PC-9 (cell line): ENCODE data around the gene MACROD2. TPM values are rescaled to one million over a fixed set of nuclear protein-coding genes. Genes with fewer than 3 reads are reported as not detected.

Experiments used
- BruUV-seq: library from RNA; stranded (reverse); fragments of 400-500 nt; replicated peaks from 2 replicates; lab custom pipeline; 2021; lab: Mats Ljungman, UMichigan
- CTCF ChIA-PET: fragments of 300-600 bp; sonication (Branson Sonifier 250); formaldehyde crosslinking; loops from one replicate; lab custom pipeline; 2022; ENCODE audit warnings: antibody characterized with exemption; lab: Charles Lee
- POLR2A ChIA-PET: fragments of 300-600 bp; sonication (Branson Sonifier 250); formaldehyde crosslinking; loops from one replicate; lab custom pipeline; 2022; ENCODE audit warnings: antibody characterized with exemption; ENCODE audit not compliant: unreplicated experiment; lab: Charles Lee
- DNase-seq, 2 experiments: peaks; one replicate each; pipeline versions ENCODE4 v3.0.0 to v3.0.0-alpha.2; 2015 to 2022; ENCODE audit warnings: mixed read lengths in 1 of 2
- H2AFZ ChIP-seq: fragments of 200-600 bp; sonication (generic); 2 replicates; pipeline ENCODE4 v1.8.1; 2017; ENCODE audit warnings: antibody characterized with exemption
- H3F3A ChIP-seq: fragments of 200-600 bp; sonication (generic); 2 replicates; pipeline ENCODE4 v1.8.1; 2017; ENCODE audit warnings: antibody characterized with exemption, mild to moderate bottlenecking, low read depth; ENCODE audit not compliant: insufficient read depth
- H3K27ac ChIP-seq: fragments of 200-600 bp; sonication (generic); 2 replicates; pipeline ENCODE4 v1.6.1; 2016; ENCODE audit warnings: mixed run types
- H3K27me3 ChIP-seq: fragments of 200-600 bp; sonication (generic); 2 replicates; pipeline ENCODE4 v1.6.1; 2016; ENCODE audit warnings: low read depth, mixed run types; ENCODE audit not compliant: insufficient read depth
- H3K36me3 ChIP-seq: fragments of 200-600 bp; sonication (generic); 2 replicates; pipeline ENCODE4 v1.6.1; 2016; ENCODE audit warnings: low read depth, mixed run types
- H3K4me1 ChIP-seq: fragments of 200-600 bp; sonication (generic); replicated peaks from 2 replicates; pipeline ENCODE4 v1.6.1; 2016; ENCODE audit warnings: mixed run types; ENCODE audit not compliant: insufficient read depth
- H3K4me2 ChIP-seq: fragments of 200-600 bp; sonication (generic); 2 replicates; pipeline ENCODE4 v1.6.1; 2017; ENCODE audit warnings: mixed run types
- H3K4me3 ChIP-seq: fragments of 200-600 bp; sonication (generic); 2 replicates; pipeline ENCODE4 v1.6.1; 2016; ENCODE audit warnings: mixed run types
- H3K79me2 ChIP-seq: fragments of 200-600 bp; sonication (generic); 2 replicates; pipeline ENCODE4 v1.6.1; 2017; ENCODE audit warnings: low read depth, mixed run types
- H3K9me2 ChIP-seq: fragments of 200-600 bp; sonication (generic); 2 replicates; pipeline ENCODE4 v1.8.1; 2017; ENCODE audit warnings: mild to moderate bottlenecking; ENCODE audit not compliant: insufficient read depth
- H3K9me3 ChIP-seq: fragments of 200-600 bp; sonication (generic); 2 replicates; pipeline ENCODE4 v1.8.1; 2016; ENCODE audit warnings: low read depth; ENCODE audit not compliant: insufficient read depth
- H4K20me1 ChIP-seq: fragments of 200-600 bp; sonication (generic); 2 replicates; pipeline ENCODE4 v1.8.1; 2017; ENCODE audit not compliant: insufficient read depth
- EZH2 ChIP-seq: fragments of 200-600 bp; sonication (generic); IDR thresholded peaks from 2 replicates; pipeline ENCODE4 v1.8.0; 2017; ENCODE audit warnings: antibody characterized with exemption, low read depth
- intact Hi-C: fragments of 100-400 bp; cut with micrococcal nuclease; formaldehyde crosslinking; loops from one replicate; pipeline ENCODE4 v1.10.0; 2022; ENCODE audit not compliant: unreplicated experiment
- total RNA-seq: library from RNA; stranded (reverse); gene quantifications from 2 replicates; pipeline ENCODE4 v1.2.3, GENCODE V29; 2021
- TF ChIP-seq, protein P1 (sequence below): fragments of 200-600 bp; sonication (generic); conservative IDR thresholded peaks from 2 replicates; pipeline ENCODE4 v1.6.1; 2017; ENCODE audit warnings: mixed run types, antibody characterized with exemption, mild to moderate bottlenecking, moderate library complexity

MACROD2 gene
- total RNA-seq, 1 experiment from 2014 or later: 11.4 TPM

DNA sequence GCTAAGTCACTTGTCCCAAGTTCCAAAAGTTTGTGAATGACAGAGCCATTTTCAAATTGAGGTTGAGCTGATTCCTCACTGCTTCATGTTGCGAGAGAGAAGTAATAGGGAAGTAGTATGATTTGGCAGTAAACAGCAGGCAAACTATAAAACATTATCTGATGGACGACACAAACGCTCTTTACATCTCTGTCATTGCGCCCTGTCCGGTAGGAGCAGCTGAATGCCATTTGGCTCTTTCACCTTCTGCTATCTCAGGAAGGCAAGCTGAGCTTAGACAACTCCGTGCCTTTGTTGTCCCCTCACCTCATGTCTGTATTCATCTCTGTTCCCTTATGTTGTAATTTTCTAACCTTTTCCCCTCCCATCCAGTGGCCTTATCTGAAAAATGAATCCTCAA lies 782.8 kb downstream of the MACROD2 start:
- CTCF ChIA-PET: no interaction called here
- intact Hi-C loops: loop anchor here (5.0 to 10.0 kb wide), 2 partner anchors 97 to 209 kb away; no protein-coding TSS in a partner anchor
- no peak overlapping the region for H3K27ac ChIP-seq

DNA sequence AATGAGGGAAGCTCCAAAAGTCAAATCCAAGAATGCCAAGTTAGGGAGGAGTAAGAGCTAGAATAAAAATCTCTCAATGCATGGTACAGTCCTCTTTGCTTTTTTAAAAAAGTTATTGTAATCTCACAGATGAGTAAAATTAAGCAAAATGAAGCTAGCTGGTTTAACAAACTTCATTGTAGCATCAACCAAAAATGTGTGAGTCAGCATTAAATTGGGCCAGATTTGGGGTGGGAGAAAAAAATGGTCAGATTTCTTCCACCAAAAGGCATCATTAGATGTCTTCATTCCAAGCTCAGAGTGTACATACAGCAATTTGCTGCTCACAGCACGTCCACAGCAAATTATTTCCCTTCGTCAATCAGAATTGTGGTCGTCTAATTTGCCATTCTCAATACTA lies 783.6 kb downstream of the MACROD2 start:
- no peak for TF ChIP-seq EZH2
- TF ChIP-seq, protein P1, sequence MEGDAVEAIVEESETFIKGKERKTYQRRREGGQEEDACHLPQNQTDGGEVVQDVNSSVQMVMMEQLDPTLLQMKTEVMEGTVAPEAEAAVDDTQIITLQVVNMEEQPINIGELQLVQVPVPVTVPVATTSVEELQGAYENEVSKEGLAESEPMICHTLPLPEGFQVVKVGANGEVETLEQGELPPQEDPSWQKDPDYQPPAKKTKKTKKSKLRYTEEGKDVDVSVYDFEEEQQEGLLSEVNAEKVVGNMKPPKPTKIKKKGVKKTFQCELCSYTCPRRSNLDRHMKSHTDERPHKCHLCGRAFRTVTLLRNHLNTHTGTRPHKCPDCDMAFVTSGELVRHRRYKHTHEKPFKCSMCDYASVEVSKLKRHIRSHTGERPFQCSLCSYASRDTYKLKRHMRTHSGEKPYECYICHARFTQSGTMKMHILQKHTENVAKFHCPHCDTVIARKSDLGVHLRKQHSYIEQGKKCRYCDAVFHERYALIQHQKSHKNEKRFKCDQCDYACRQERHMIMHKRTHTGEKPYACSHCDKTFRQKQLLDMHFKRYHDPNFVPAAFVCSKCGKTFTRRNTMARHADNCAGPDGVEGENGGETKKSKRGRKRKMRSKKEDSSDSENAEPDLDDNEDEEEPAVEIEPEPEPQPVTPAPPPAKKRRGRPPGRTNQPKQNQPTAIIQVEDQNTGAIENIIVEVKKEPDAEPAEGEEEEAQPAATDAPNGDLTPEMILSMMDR: no peak
- H3K9me2 ChIP-seq: no peaks in the 10 kb centered on the region
- POLR2A ChIA-PET: interaction anchor here (0.5 kb wide), 1 partner anchor 266 kb away, joined by 15 read pairs; no protein-coding TSS in a partner anchor
- no TSS peak for BruUV-seq
- no peak overlapping the region for H3K4me3 ChIP-seq
- H4K20me1 ChIP-seq: no peaks in the 10 kb centered on the region
- intact Hi-C loops: loop anchor here (5.0 to 10.0 kb wide), 2 partner anchors 96 to 208 kb away; no protein-coding TSS in a partner anchor
- H3K4me1 ChIP-seq: no peaks in the 10 kb centered on the region
- no peak overlapping the region for H3K27ac ChIP-seq
- H3F3A ChIP-seq: no peaks in the 10 kb centered on the region
- H3K9me3 ChIP-seq: no peaks in the 10 kb centered on the region
- no peaks in the 10 kb centered on the region for H3K36me3 ChIP-seq
- H3K27me3 ChIP-seq: no peaks in the 10 kb centered on the region
- H3K79me2 ChIP-seq: no peaks in the 10 kb centered on the region
- no peak overlapping the region for H3K4me2 ChIP-seq
- no peak for DNase-seq
- CTCF ChIA-PET: no interaction called here
- H2AFZ ChIP-seq: no peak overlapping the region

More for the DNA sequence above, 782.8 kb downstream of the MACROD2 start:
- TF ChIP-seq, protein P1: no peak
- no peak for TF ChIP-seq EZH2
- no peak overlapping the region for H3K4me3 ChIP-seq
- H4K20me1 ChIP-seq: no peaks in the 10 kb centered on the region
- no TSS peak for BruUV-seq
- no peak for DNase-seq
- no peak overlapping the region for H2AFZ ChIP-seq
- no peaks in the 10 kb centered on the region for H3K4me1 ChIP-seq
- H3K79me2 ChIP-seq: no peaks in the 10 kb centered on the region
- no peaks in the 10 kb centered on the region for H3K27me3 ChIP-seq
- no peaks in the 10 kb centered on the region for H3K9me2 ChIP-seq
- H3K4me2 ChIP-seq: no peak overlapping the region
- POLR2A ChIA-PET: interaction anchor here (0.5 kb wide), 1 partner anchor 267 kb away, joined by 15 read pairs; no protein-coding TSS in a partner anchor
- no peaks in the 10 kb centered on the region for H3K36me3 ChIP-seq
- H3F3A ChIP-seq: no peaks in the 10 kb centered on the region
- H3K9me3 ChIP-seq: no peaks in the 10 kb centered on the region

DNA sequence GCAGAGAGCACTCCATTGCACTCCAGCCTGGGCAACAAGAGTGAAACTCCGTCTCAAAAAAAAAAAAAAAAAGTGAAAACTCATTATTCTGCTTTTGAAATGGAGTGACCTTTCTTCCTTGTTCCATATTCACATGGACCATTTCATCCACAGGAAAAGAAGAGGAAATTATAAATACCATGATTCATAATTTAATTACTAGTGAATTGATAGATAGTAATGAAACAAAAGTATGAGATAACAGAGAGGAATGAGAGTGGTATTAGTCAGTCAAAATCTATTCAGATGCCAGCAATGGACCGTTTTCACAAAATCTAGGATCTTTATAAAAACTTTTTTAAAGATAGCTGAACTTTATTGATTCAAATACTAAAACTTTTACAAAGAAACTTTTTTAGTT lies 785.2 kb downstream of the MACROD2 start:
- no peaks in the 10 kb centered on the region for H3K9me3 ChIP-seq
- no peaks in the 10 kb centered on the region for H3K27me3 ChIP-seq
- H3K4me1 ChIP-seq: no peaks in the 10 kb centered on the region
- BruUV-seq: no TSS peak
- H3K36me3 ChIP-seq: no peaks in the 10 kb centered on the region
- POLR2A ChIA-PET: no interaction called here
- H3K27ac ChIP-seq: no peak overlapping the region
- TF ChIP-seq, protein P1: no peak
- no peak for TF ChIP-seq EZH2
- intact Hi-C loops: no loop called here
- H3K79me2 ChIP-seq: no peaks in the 10 kb centered on the region
- CTCF ChIA-PET: no interaction called here
- H3F3A ChIP-seq: no peaks in the 10 kb centered on the region
- no peak overlapping the region for H3K4me3 ChIP-seq
- no peak overlapping the region for H3K4me2 ChIP-seq
- no peak for DNase-seq
- H2AFZ ChIP-seq: no peak overlapping the region
- no peaks in the 10 kb centered on the region for H4K20me1 ChIP-seq
- no peaks in the 10 kb centered on the region for H3K9me2 ChIP-seq
